HG02973 (cell line): Measurements from ENCODE around the gene ZDHHC5.
"Not testable (repeated sequence)": the region's sequence is repeated elsewhere in the genome, so short reads cannot be mapped to it uniquely, and the experiment has no call there.

Experiments
- ATAC-seq: cut with Tn5 transposase; IDR thresholded peaks from one replicate; pipeline ENCODE4 v1.9.1; 2021; ENCODE audit warnings: moderate library complexity; ENCODE audit not compliant: unreplicated experiment

The ZDHHC5 gene

DNA sequence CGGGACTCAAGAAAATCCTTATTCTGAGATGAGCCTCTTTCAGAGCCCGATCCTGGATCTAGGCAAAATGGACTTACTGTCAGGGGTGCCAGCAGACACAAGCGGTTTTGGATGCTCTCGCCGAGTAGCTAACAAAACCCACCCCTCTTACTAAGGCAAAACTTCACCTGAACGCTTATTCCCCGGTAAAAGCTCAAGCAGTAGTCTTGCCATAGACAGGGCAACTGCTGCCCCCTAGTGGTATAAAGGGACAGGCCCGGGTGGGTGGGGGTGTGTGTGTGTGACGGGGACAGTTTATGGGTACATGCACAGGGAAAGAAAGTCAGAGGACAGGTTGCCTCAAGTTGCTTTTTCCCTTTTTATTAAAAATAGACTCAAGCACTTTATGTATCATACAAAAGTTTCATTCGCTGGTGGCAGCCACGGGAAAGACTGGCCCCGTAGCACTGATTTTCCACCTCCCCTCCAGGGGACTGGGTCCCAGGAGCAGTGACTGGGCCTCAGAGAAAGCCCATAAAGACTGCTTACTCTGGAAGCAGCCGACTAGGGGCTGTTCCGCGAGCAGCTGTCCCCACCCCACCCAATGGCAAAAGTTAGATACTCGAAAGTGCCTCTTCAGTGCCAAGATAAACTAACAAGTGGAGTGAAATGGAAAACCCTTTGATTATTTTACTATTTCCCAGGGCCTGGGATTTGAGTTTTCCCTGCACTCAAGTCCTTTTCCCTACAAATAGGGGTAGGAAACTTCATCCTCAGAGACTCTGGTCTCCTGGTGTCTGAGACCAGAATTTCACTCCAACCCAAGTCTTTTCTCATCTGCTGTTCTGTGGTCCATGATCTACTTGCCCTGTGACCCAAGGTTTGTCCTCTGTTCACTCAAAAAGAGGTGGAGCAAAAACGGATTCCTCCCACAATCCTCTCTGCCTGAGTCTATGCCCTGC lies 22.9 kb upstream of the ZDHHC5 start:
- peak; percentile 62 for ATAC-seq

GRCh38 chr11:57645689-57646085 lies 22.2 kb upstream of the ZDHHC5 start:
- ATAC-seq, result no peak

GRCh38 chr11:57646194-57646798 lies 21.6 kb upstream of the ZDHHC5 start:
- ATAC-seq, result no peak

DNA sequence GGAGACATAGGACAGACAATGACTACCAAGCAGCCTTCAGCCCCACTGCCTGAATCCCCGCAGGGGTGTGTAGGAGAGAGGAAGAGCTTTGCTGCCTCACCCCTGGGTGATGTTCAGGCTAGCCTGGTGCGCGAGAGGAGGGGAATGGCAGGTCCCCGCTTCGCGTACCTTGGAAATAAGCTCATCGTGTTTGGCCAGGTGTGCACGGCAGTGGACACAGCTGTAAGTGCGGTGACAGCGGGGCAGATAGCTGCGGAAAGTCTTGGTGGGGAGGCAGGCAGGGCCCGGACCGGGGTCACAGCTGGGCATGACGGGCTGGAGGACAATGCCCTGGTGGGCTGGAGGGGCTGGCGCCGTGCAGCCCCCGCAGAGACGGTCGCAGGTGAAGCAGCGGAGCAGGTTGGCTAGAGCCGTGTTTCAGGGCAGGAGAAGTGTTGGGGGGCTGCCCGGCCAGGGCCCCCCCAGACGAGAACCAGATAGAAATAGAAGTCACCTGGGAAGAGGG lies 21.1 kb upstream of the ZDHHC5 start:
- ATAC-seq, result no peak

- no peak for ATAC-seq
Measured at GRCh38 chr11:57647372-57647771, 20.5 kb upstream of the ZDHHC5 start.

- no peak for ATAC-seq
Measured at GRCh38 chr11:57647960-57648800, 19.7 kb upstream of the ZDHHC5 start.

- ATAC-seq, result no peak
Measured at GRCh38 chr11:57648801-57649735, 18.8 kb upstream of the ZDHHC5 start.

- no peak for ATAC-seq
Measured at GRCh38 chr11:57649826-57650738, 17.8 kb upstream of the ZDHHC5 start, which contains the start of gene YPEL4. Gene YPEL4, minus strand, starts transcription at chr11:57649912. Its CDS starts 2,805 bp downstream, at chr11:57647107.

DNA sequence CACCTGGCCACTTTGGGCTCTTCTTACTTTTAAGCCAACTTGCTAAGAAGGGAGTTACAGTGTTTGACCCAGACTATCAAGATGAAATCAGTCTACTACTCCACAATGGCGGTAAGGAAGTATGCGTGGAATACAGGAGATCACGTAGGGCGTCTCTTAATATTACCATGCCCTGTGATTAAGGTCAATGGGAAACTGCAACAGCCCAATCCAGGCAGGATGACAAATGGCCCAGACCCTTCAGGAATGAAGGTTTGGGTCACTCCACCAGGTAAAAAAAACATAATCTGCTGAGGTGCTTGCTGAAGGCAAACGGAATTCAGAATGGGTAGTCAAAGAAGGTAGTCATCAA lies 17.2 kb upstream of the ZDHHC5 start:
- ATAC-seq, result no peak

GRCh38 chr11:57651408-57651807 lies 16.5 kb upstream of the ZDHHC5 start:
- ATAC-seq, result no peak

GRCh38 chr11:57652230-57652629 lies 15.7 kb upstream of the ZDHHC5 start:
- ATAC-seq, result not testable (repeated sequence)

- no peak for ATAC-seq
Measured at GRCh38 chr11:57652662-57653061, 15.3 kb upstream of the ZDHHC5 start.

GRCh38 chr11:57653163-57653562 lies 14.8 kb upstream of the ZDHHC5 start:
- no peak for ATAC-seq

DNA sequence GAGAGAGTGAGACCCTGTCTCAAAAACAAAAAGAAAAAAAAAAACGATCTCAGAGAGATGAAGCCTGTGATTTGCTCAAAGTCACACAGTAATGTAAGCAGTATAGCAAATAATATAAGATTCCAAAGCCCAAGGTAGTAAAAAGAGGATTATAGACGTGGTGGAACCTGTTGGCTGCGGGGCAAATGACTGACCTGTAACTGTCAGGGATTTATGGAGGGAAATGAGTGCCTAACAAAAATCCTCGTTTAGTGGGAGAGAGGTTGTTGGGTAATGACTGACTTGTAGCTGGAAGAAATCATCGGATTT lies 11.1 kb upstream of the ZDHHC5 start:
- no peak for ATAC-seq

DNA sequence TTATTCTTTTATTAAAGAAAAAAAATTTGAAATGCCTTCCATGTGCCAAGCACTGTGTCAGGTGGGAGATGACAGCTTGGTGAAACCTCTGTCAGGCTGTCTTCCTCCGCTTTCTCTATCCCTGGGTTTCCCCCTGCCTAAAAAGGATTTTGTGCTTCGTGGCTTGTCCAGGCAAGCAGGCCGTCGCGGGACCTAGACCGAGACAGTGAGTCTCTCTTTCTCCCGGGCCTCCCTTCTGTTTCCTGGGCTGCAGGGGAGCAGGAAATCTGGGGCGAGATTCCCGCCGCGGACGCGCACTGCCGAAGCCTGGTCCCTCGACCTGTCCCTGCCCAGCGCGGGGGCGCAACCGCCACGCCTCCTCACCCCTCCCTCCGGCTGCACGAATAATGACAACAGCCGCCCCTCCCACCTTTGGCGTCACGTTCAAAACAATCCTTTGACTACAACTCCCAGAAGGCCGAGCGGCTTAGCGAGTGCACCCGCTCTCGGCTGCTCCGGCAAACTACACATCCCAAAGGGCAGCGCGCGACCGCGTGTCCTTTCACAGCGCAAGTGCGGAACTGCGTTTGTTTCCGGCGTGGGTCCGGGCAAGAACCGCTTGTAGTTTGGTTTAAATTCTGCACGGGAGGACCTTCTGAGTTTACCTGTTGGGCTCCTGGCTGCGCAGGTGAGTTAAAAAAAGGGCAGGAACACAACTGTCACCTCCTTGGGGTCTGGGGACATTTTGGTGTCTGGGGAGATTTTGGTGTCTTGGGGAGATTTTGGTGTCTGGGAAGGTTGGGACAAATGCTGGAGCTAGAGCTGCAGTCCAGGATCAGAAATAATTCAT lies 10.5 kb upstream of the ZDHHC5 start, which contains the start of gene CLP1:
TSS of gene CLP1 (plus strand) at position 569 of the 829 bp plus-strand sequence. CDS start 1,715 bp downstream, outside the sequence.
- ATAC-seq, result peak; percentile 98

DNA sequence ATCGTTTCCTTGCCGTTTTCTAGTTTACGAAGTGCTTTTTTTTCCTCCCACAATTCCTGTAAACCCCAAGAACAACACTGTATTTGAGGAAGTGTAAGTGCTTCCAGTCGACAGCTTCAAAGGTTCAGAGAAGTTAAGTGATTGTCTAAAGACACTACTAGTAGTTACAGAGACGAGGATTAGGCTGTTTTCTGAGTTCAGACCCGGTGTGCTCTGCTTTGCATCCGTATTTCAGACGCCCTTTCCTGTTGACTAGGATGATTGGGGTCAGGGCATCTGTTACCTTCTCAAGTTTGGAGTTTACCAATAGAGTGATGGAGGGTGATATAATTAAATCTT lies 9.9 kb upstream of the ZDHHC5 start:
- ATAC-seq, result no peak

DNA sequence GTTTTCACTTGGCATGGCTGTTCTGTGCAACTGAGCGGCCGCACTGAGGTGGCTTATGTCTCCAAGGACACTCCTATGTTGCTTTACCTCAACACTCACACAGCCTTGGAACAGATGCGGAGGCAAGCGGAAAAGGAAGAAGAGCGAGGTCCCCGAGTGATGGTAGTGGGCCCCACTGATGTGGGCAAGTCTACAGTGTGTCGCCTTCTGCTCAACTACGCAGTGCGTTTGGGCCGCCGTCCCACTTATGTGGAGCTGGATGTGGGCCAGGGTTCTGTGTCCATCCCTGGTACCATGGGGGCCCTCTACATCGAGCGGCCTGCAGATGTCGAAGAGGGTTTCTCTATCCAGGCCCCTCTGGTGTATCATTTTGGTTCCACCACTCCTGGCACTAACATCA lies 8.2 kb upstream of the ZDHHC5 start:
- ATAC-seq, result no peak

- no peak for ATAC-seq
Measured at GRCh38 chr11:57662893-57663292, 5.0 kb upstream of the ZDHHC5 start.
